IMR-90 (cell line): ENCODE results near the gene SMIM24. TPM values are rescaled to one million over a fixed set of nuclear protein-coding genes. Genes with fewer than 3 reads are reported as not detected.

ENCODE experiments used
- ATAC-seq: fragments of 200-7000 bp; cut with Tn5 transposase; 2 replicates; pipeline ENCODE4 v1.9.1; 2020; ENCODE audit warnings: low read depth, mild to moderate bottlenecking, moderate library complexity
- BruUV-seq: library from RNA; stranded (reverse); fragments of 400-500 nt; replicated peaks from 2 replicates; lab custom pipeline; 2021; lab: Mats Ljungman, UMichigan
- CTCF ChIA-PET: fragments of 300-600 bp; formaldehyde crosslinking; extraction: SDS; loops from one replicate; lab custom pipeline; 2021; ENCODE audit warnings: antibody characterized with exemption; lab: Yijun Ruan, JAX
- POLR2A ChIA-PET: fragments of 300-600 bp; sonication (Branson Sonifier 250); formaldehyde crosslinking; loops from one replicate; lab custom pipeline; 2022; ENCODE audit warnings: antibody characterized with exemption; ENCODE audit not compliant: unreplicated experiment; lab: Charles Lee
- DNase-seq: peaks from one replicate; pipeline ENCODE4 v3.0.0; 2013
- H2AFZ ChIP-seq: replicated peaks from 2 replicates; pipeline ENCODE3; 2013; ENCODE audit warnings: low read length, mild to moderate bottlenecking; ENCODE audit not compliant: poor library complexity
- H2AK5ac ChIP-seq: 2 replicates; pipeline ENCODE4 v1.6.1; 2013; ENCODE audit warnings: low read depth, low read length, inconsistent platforms
- H2AK9ac ChIP-seq: replicated peaks from 2 replicates; pipeline ENCODE3; 2013; ENCODE audit warnings: mild to moderate bottlenecking, low read depth, low read length, moderate library complexity; ENCODE audit not compliant: poor library complexity
- H2BK120ac ChIP-seq: 2 replicates; pipeline ENCODE4 v1.6.1; 2013; ENCODE audit warnings: low read depth, low read length, inconsistent platforms
- H2BK15ac ChIP-seq: 3 replicates; pipeline ENCODE4 v1.6.1; 2013; ENCODE audit warnings: low read depth, low read length, inconsistent platforms
- H2BK20ac ChIP-seq: 2 replicates; pipeline ENCODE4 v1.6.1; 2013; ENCODE audit warnings: low read depth, mild to moderate bottlenecking, inconsistent platforms, low read length, moderate library complexity
- H2BK5ac ChIP-seq: 2 replicates; pipeline ENCODE4 v1.6.1; 2013; ENCODE audit warnings: mild to moderate bottlenecking, low read depth, low read length, inconsistent platforms; ENCODE audit not compliant: poor library complexity, severe bottlenecking
- H3K14ac ChIP-seq: replicated peaks from 2 replicates; pipeline ENCODE4 v1.6.1; 2013; ENCODE audit warnings: low read depth, low read length, inconsistent platforms
- H3K18ac ChIP-seq: 2 replicates; pipeline ENCODE4 v1.6.1; 2013; ENCODE audit warnings: low read depth, low read length, control low read depth
- H3K23ac ChIP-seq: 2 replicates; pipeline ENCODE4 v1.6.1; 2013; ENCODE audit warnings: low read depth, low read length, inconsistent platforms
- H3K27ac ChIP-seq: 2 replicates; pipeline ENCODE4 v1.5.1; 2013; ENCODE audit warnings: mild to moderate bottlenecking, control low read depth, low read length; ENCODE audit not compliant: insufficient read depth
- H3K27me3 ChIP-seq: 2 replicates; pipeline ENCODE4 v1.6.1; 2013; ENCODE audit warnings: low read length; ENCODE audit not compliant: control insufficient read depth, insufficient read depth
- H3K36me3 ChIP-seq: 2 replicates; pipeline ENCODE4 v1.6.1; 2013; ENCODE audit warnings: low read length, mixed read lengths; ENCODE audit not compliant: control insufficient read depth, insufficient read depth
- H3K4ac ChIP-seq: 2 replicates; pipeline ENCODE4 v1.6.1; 2013; ENCODE audit warnings: low read depth, low read length, inconsistent platforms
- H3K4me1 ChIP-seq: 2 replicates; pipeline ENCODE4 v1.6.1; 2013; ENCODE audit warnings: low read length, mixed read lengths; ENCODE audit not compliant: control insufficient read depth, insufficient read depth
- H3K4me2 ChIP-seq: 2 replicates; pipeline ENCODE4 v1.6.1; 2013; ENCODE audit warnings: low read depth, mild to moderate bottlenecking, control low read depth, low read length, moderate library complexity
- H3K4me3 ChIP-seq: 2 replicates; pipeline ENCODE4 v1.5.1; 2013; ENCODE audit warnings: low read depth, mild to moderate bottlenecking, control low read depth, low read length, moderate library complexity; ENCODE audit not compliant: insufficient read depth
- H3K56ac ChIP-seq: 2 replicates; pipeline ENCODE4 v1.6.1; 2013; ENCODE audit warnings: low read length, inconsistent platforms; ENCODE audit not compliant: insufficient read depth; ENCODE audit errors: extremely low read depth
- H3K79me1 ChIP-seq, 2 experiments: 2 replicates each; pipeline ENCODE4 v1.6.1; 2013; ENCODE audit warnings: low read length in 2 of 2, inconsistent platforms in 1 of 2, low read depth in 1 of 2
- H3K9ac ChIP-seq: 2 replicates; pipeline ENCODE4 v1.6.1; 2013; ENCODE audit warnings: low read depth, low read length, control low read depth
- H3K9me1 ChIP-seq: 2 replicates; pipeline ENCODE4 v1.6.1; 2013; ENCODE audit warnings: low read length, inconsistent platforms; ENCODE audit not compliant: insufficient read depth
- H3K9me3 ChIP-seq: 2 replicates; pipeline ENCODE4 v1.6.1; 2013; ENCODE audit warnings: low read length; ENCODE audit not compliant: control insufficient read depth, insufficient read depth
- H4K20me1 ChIP-seq: 2 replicates; pipeline ENCODE4 v1.6.1; 2013; ENCODE audit warnings: low read length, inconsistent platforms; ENCODE audit not compliant: insufficient read depth
- H4K5ac ChIP-seq: 2 replicates; pipeline ENCODE4 v1.6.1; 2013; ENCODE audit warnings: mild to moderate bottlenecking, low read depth, low read length, control low read depth
- H4K8ac ChIP-seq, 2 experiments: 2 replicates each; pipeline ENCODE4 v1.6.1; 2013; ENCODE audit warnings: low read depth in 2 of 2, low read length in 2 of 2, control low read depth in 1 of 2, inconsistent platforms in 1 of 2
- H4K91ac ChIP-seq: 2 replicates; pipeline ENCODE4 v1.6.1; 2013; ENCODE audit warnings: low read depth, low read length, inconsistent platforms; ENCODE audit not compliant: insufficient read depth
- BHLHE40 ChIP-seq: fragments of 150-350 bp; IDR thresholded peaks from 2 replicates; pipeline ENCODE4 v1.6.1; 2016; ENCODE audit warnings: mild to moderate bottlenecking, low read depth, low read length
- CEBPB ChIP-seq: IDR thresholded peaks from 2 replicates; pipeline ENCODE4 v1.6.1; 2012; ENCODE audit warnings: low read depth, low read length, improper control_type of control experiment
- CHD1 ChIP-seq: IDR thresholded peaks from 2 replicates; pipeline ENCODE4 v1.6.1; 2012; ENCODE audit warnings: low read depth, low read length, improper control_type of control experiment
- FOS ChIP-seq: fragments of 150-350 bp; IDR thresholded peaks from 2 replicates; pipeline ENCODE4 v1.6.1; 2016; ENCODE audit warnings: low read depth, low read length
- MXI1 ChIP-seq: IDR thresholded peaks from 2 replicates; pipeline ENCODE4 v1.6.1; 2012; ENCODE audit warnings: low read depth, mild to moderate bottlenecking, low read length, moderate library complexity, borderline replicate concordance
- NFE2L2 ChIP-seq: fragments of 150-350 bp; IDR thresholded peaks from 2 replicates; pipeline ENCODE4 v1.6.1; 2016; ENCODE audit warnings: low read depth, mild to moderate bottlenecking, low read length
- POLR2A ChIP-seq: IDR thresholded peaks from 2 replicates; pipeline ENCODE4 v1.6.1; 2012; ENCODE audit warnings: mild to moderate bottlenecking, low read depth, low read length
- RAD21 ChIP-seq: IDR thresholded peaks from 2 replicates; pipeline ENCODE4 v1.6.1; 2012; ENCODE audit warnings: low read length, improper control_type of control experiment
- RFX5 ChIP-seq: IDR thresholded peaks from 2 replicates; pipeline ENCODE4 v1.8.0; 2012; ENCODE audit warnings: low read depth, mild to moderate bottlenecking, low read length, moderate library complexity
- USF2 ChIP-seq: fragments of 150-350 bp; IDR thresholded peaks from 2 replicates; pipeline ENCODE4 v1.6.1; 2017; ENCODE audit warnings: mild to moderate bottlenecking, antibody characterized with exemption, low read length, low read depth
- WGBS, 2 experiments: methylation state at CpG; one replicate each; pipeline versions ENCODE4 v1.1.5 to v1.1.7; 2013; ENCODE audit warnings: missing lambda C conversion rate in 2 of 2; ENCODE audit not compliant: insufficient read length in 1 of 2; ENCODE audit errors: extremely low coverage in 2 of 2; 5-methylcytosine and 5-hydroxymethylcytosine counted together
- dilution Hi-C: fragments of 300-500 bp; cut with HindIII; formaldehyde crosslinking; loops from one replicate; pipeline ENCODE4 v1.14.3; 2018; ENCODE audit warnings: low sequenced_read_pairs; ENCODE audit not compliant: unreplicated experiment
- in situ Hi-C: fragments of 300-500 bp; cut with MboI; formaldehyde crosslinking; loops from 3 replicates; pipeline ENCODE4 v1.14.3; 2019; ENCODE audit warnings: low sequenced_read_pairs, inconsistent platforms, mixed read lengths
- intact Hi-C: fragments of 100-400 bp; cut with micrococcal nuclease; formaldehyde crosslinking; loops from 2 replicates; pipeline ENCODE4 v1.10.0; 2022
- polyA plus RNA-seq, 3 experiments: library from polyadenylated mRNA; depleted of rRNA; stranded (reverse); fragments of >200 nt; gene quantifications; 2 replicates each; pipeline ENCODE4 v1.2.3, GENCODE V29; 2012; ENCODE audit warnings: low replicate concordance in 1 of 3
- total RNA-seq: library from RNA; depleted of rRNA; stranded (reverse); fragments of >200 nt; gene quantifications from 2 replicates; pipeline ENCODE4 v1.2.3, GENCODE V29; 2012
- TF ChIP-seq, protein P1 (sequence below): fragments of 150-350 bp; IDR thresholded peaks from 2 replicates; pipeline ENCODE4 v1.6.1; 2016; ENCODE audit warnings: low read depth, mild to moderate bottlenecking, low read length, moderate library complexity, borderline replicate concordance
- TF ChIP-seq, protein P2 (sequence below): conservative IDR thresholded peaks from 2 replicates; pipeline ENCODE4 v1.5.1; 2012; ENCODE audit warnings: mild to moderate bottlenecking, low read depth, low read length, improper control_type of control experiment

Gene SMIM24
- total and polyA plus RNA-seq, 2 of the 4 experiments (the other 2 are of a cell fraction): not detected

- TF ChIP-seq, protein P1, sequence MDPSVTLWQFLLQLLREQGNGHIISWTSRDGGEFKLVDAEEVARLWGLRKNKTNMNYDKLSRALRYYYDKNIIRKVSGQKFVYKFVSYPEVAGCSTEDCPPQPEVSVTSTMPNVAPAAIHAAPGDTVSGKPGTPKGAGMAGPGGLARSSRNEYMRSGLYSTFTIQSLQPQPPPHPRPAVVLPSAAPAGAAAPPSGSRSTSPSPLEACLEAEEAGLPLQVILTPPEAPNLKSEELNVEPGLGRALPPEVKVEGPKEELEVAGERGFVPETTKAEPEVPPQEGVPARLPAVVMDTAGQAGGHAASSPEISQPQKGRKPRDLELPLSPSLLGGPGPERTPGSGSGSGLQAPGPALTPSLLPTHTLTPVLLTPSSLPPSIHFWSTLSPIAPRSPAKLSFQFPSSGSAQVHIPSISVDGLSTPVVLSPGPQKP: no peak
- no peak for TF ChIP-seq POLR2A
Observed at GRCh38 chr19:3452171-3452941, 28.0 kb downstream of the SMIM24 start (continued).

GRCh38 chr19:3451451-3451866 is 28.9 kb downstream of the SMIM24 start:
- peak overlapping the region; percentile 67 for H3K27ac ChIP-seq
- no peak for DNase-seq
- H2BK20ac ChIP-seq: peak overlapping the region; percentile 81
- peaks cover 31 to 62% of the 10 kb centered on the region in 2 experiments for H3K79me1 ChIP-seq
- peak overlapping the region; percentile 99 for H2AK5ac ChIP-seq
- peaks cover 61% of the 10 kb centered on the region for H3K36me3 ChIP-seq
- H4K5ac ChIP-seq: no peak overlapping the region
- H3K9ac ChIP-seq: no peak overlapping the region
- ATAC-seq: no peak
- peak overlapping the region; percentile 65 for H2AK9ac ChIP-seq
- in situ Hi-C loops: no loop called here
- POLR2A ChIA-PET: no interaction called here
- no TSS peak for BruUV-seq
- H3K56ac ChIP-seq: peak overlapping the region; percentile 54
- dilution Hi-C loops: no loop called here
- peaks cover 2% of the 10 kb centered on the region for H3K4me1 ChIP-seq
- peak overlapping the region; percentile 55; the same call in 1 of the 3 replicates for H2BK15ac ChIP-seq
- H4K8ac ChIP-seq: peak overlapping the region; percentile 14 to 64; a peak in 2 of 4 replicates
- 38% methylated on average over 5 of the region's 10 CpGs; no CpG with 5 or more reads in 1 of the 2 experiments for WGBS, 2 experiments
- CTCF ChIA-PET: no interaction called here
- H2BK120ac ChIP-seq: peak overlapping the region; percentile 64; the same call in 1 of the 2 replicates
- H3K9me1 ChIP-seq: peaks cover 9% of the 10 kb centered on the region
- peak overlapping the region; percentile 64 for H3K14ac ChIP-seq
- peak overlapping the region; percentile 10; the same call in 1 of the 2 replicates for H3K18ac ChIP-seq
- H3K4ac ChIP-seq: peak overlapping the region; percentile 73
- H2BK5ac ChIP-seq: peak overlapping the region; percentile 64
- H3K9me3 ChIP-seq: no peaks in the 10 kb centered on the region
- no peak overlapping the region for H2AFZ ChIP-seq
- intact Hi-C loops: loop anchor here (1.0 to 2.0 kb wide), 2 partner anchors 16 to 47 kb away; no protein-coding TSS in a partner anchor
- H4K91ac ChIP-seq: peak overlapping the region; percentile 75
- H3K27me3 ChIP-seq: no peaks in the 10 kb centered on the region
- peaks cover 35% of the 10 kb centered on the region for H4K20me1 ChIP-seq
- peak overlapping the region; percentile 74 for H3K23ac ChIP-seq
- no peak overlapping the region for H3K4me3 ChIP-seq
- no peak overlapping the region for H3K4me2 ChIP-seq
- TF ChIP-seq FOS (no peak), BHLHE40 (no peak), CHD1 (no peak), RFX5 (no peak), RAD21 (no peak), USF2 (no peak), NFE2L2 (no peak), POLR2A (no peak), CEBPB (no peak), MXI1 (no peak)
- TF ChIP-seq, protein P2, sequence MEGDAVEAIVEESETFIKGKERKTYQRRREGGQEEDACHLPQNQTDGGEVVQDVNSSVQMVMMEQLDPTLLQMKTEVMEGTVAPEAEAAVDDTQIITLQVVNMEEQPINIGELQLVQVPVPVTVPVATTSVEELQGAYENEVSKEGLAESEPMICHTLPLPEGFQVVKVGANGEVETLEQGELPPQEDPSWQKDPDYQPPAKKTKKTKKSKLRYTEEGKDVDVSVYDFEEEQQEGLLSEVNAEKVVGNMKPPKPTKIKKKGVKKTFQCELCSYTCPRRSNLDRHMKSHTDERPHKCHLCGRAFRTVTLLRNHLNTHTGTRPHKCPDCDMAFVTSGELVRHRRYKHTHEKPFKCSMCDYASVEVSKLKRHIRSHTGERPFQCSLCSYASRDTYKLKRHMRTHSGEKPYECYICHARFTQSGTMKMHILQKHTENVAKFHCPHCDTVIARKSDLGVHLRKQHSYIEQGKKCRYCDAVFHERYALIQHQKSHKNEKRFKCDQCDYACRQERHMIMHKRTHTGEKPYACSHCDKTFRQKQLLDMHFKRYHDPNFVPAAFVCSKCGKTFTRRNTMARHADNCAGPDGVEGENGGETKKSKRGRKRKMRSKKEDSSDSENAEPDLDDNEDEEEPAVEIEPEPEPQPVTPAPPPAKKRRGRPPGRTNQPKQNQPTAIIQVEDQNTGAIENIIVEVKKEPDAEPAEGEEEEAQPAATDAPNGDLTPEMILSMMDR: no peak
